CD4-positive, alpha-beta T cell treated with Interleukin-2 at 100 ng/mL for 4 hours (primary cell): Measurements from ENCODE around the gene CAMK1D.

Source experiments
- DNase-seq: peaks from one replicate; pipeline ENCODE4 v3.0.0-alpha.2; 2020; ENCODE audit warnings: low spot score

Gene CAMK1D

DNA sequence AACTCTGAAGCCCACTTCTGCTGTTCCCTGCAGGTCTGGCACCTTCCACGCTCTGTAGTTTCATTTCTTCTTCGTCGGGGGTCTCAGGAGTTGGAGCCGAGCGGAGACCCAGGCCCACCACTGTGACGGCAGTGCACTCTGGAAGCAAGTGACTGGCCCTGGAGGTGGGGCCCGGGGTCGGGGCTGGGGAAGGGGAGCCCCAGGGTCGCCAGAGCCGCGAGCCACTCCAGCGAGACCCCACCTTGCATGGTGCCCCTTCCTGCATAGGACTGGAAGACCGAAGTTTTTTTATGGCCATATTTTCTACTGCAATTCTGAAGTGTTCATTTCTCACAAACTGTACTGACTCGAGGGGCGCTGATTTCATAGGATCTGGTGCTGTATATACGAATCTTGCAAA, 479.4 kb downstream of the CAMK1D start:
- no peak for DNase-seq

GRCh38 chr10:12829831-12830390, 480.6 kb downstream of the CAMK1D start:
- DNase-seq, result no peak

GRCh38 chr10:12832096-12832495, 482.7 kb downstream of the CAMK1D start:
- no peak for DNase-seq

- no peak for DNase-seq
These were observed 484.1 kb downstream of the CAMK1D start for GRCh38 chr10:12833451-12833850.

- no peak for DNase-seq
These were observed 484.8 kb downstream of the CAMK1D start for GRCh38 chr10:12834116-12834665.

GRCh38 chr10:12834721-12835120, 485.4 kb downstream of the CAMK1D start:
- DNase-seq, result no peak

- no peak for DNase-seq
These were observed 486.4 kb downstream of the CAMK1D start for GRCh38 chr10:12835709-12836108.

DNA sequence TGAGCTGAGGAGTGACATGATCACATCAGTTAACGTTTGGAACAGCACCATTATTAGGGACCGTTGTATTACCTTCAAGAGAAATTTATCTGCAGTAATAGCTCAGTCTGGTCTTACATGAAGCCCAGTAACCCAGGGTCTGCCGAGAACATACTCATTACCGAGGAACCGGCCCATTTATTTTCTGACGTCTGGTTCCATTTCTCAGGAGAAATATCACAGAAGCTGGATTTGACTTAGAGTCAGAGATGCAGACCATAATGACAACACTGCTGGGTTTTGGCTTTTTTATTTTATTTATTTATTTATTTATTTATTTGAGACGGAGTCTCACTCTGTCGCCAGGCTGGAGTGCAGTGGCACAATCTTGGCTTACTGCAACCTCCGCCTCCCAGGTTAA, 489.0 kb downstream of the CAMK1D start:
- no peak for DNase-seq

DNA sequence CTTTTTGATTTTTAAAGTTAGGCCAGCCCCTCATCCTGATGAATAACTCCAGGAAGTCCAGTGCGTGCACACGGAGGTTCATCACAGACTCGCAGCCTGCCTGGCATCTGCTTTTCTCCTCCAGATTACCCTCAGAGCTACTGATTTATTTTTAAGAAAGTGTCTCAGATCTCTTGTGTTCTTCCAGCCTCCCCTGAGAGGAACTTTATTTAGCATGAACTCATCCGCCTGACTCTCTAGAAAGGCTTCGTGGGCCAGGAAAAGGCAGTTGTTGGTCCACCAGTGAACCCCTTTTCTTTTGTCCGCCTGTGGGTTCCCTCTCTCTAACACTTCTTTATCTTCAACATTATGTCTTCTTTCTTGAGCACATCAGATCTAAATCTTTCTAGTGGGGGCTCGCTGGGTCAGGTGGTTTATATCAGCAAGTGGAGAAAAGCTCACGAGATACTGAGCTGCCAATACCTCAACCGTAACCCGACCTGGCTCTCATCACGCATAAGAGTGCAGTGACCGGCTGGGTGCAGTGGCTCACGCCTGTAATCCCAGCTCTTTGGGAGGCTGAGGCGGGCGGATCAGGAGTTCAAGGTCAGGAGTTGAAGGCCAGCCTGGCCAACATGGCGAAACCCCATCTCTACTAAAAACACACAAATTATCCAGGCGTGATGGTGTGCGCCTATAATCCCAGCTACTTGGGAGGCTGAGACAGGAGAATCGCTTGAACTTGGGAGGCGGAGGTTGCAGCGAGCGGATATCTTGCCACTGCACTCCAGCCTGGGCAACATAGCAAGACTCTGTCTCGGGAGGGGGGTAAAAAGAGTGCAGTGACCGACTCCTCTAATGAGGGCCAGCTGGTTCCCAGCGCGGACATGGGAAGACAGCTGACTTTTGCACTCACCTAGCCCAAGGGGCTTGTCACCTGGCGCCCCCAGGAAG, 489.9 kb downstream of the CAMK1D start:
- DNase-seq, result no peak

- no peak for DNase-seq
These were observed 490.7 kb downstream of the CAMK1D start for GRCh38 chr10:12839941-12840611.

- DNase-seq, result no peak
These were observed 492.1 kb downstream of the CAMK1D start for GRCh38 chr10:12841426-12841825.

DNA sequence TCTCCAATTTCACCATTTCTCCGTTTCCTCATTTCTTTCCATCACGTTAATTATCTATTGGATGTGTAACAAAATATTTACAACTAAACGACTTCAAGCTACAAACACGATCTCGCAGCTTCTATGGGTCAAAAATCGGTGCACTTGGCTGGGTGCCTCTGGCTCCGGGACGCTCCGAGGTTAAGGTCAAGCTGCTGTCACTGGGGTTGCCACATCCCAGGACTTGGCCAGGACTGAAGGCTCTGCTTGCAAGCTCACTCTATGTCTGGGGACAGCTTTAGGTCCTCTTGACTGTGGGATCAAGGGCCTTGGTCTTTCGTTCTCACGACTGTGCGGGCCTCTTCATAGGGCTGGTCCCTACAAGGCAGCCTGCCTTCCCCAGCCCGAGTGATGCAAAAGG, 492.5 kb downstream of the CAMK1D start:
- no peak for DNase-seq

DNA sequence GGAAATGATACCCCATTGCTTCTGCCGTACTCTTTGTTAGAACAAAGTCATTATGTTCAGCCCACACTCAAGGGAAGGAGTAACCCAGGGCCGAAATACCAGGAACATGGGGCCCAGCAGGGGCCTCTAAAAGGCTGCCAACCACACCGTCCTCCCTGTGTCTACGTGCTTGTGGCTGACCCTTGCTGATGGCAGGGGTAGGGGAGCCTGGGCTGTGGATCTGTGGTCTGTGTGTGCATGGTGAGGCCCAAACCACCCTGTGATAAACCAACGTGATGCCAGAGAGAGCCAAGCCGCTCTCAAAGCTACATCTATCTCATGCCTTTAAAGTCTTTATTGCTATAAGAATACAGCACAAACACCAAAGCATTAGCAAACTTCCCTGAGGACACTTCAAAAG, 493.0 kb downstream of the CAMK1D start:
- no peak for DNase-seq

- DNase-seq, result no peak
These were observed 494.1 kb downstream of the CAMK1D start for GRCh38 chr10:12843296-12843945.

GRCh38 chr10:12844811-12845483, 495.6 kb downstream of the CAMK1D start:
- no peak for DNase-seq

- DNase-seq, result no peak
These were observed 497.4 kb downstream of the CAMK1D start for GRCh38 chr10:12846718-12847117.

DNA sequence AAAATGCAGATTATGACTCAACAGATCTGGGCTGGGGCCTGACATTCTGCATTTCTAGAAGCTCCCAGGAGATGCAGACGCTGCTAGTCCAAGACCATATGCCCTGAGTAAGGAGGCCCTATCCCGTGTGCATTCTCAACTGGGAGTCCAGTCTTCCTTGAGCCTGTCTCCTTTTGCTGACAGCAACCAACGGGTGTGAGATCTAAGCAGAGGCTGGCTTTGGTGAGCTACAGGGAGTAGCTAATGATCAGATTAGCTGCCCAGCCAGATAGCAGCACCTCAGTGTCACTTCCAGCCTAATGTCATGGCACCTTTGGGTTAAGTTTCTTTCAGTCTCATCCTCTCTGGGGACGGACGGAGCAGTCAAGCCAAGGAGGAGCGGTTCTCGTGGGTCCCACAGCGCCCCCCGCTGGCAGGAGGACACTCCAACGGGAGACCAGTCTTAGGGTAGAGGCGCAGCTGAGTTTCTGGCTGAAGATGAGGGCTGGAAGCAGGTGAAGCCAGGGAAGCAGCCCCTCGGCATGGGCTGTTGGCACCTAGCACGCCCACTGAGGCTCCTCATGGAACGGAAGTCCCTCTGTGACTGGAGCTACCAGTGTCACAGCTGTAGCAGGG, 498.1 kb downstream of the CAMK1D start:
- DNase-seq, result no peak

DNA sequence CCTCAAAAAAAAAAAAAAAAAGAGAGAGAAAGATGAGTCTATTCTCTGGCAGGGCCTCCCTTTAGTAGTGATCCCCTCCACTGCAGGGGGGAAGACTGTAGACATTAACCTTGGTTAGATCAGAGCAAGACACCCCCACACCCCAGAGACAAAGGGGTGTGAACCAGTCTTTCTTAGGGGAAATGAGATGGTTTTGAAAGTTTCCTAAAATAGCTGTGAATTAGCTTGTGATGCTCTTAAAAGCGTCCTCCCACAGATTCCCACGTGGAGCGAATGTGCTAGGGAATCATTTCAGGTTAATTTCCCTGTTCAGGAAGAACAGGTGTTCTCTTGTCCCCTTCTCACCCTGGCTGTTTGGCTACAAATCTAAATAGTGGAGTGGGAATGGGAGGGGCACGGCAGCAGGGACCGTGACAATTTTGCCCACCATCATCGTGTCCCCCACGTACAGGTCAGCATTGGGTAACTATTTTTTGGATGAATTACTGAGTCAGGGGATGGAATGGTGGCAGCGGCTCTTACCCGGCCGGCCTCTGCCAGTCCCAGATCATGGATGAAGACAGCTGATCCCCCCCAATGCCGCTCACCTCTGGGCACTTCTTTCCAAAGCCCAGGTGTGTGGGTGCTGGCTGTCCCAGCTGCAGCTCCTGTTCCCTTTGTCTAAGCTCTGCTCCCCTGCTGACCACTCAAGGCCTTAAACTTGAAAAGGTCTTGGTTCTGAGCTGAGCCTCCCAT, 499.3 kb downstream of the CAMK1D start:
- DNase-seq, result no peak

- DNase-seq, result no peak
These were observed 500.2 kb downstream of the CAMK1D start for GRCh38 chr10:12849319-12850181.

DNA sequence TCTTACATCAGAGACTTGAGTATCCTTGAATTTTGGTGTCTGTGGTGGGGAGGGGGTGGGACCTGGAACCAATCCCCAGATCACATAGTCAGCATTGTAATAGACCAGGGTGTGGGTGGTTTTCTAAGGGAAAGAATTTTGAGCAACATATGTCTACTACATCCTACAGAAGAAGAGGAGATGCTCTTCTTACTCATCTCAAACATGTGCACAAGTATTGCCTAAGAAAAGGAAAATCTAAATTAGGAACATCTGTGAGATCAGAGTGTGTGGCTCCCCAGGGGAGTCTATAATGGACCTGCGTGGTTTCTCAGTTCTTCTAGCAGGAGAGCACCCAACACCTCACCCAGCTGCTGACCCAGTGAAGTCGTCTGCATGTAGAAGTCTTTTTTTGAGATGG, 503.3 kb downstream of the CAMK1D start:
- no peak for DNase-seq
